ENCODE measurements around the gene PPIB.

Gene PPIB

DNA sequence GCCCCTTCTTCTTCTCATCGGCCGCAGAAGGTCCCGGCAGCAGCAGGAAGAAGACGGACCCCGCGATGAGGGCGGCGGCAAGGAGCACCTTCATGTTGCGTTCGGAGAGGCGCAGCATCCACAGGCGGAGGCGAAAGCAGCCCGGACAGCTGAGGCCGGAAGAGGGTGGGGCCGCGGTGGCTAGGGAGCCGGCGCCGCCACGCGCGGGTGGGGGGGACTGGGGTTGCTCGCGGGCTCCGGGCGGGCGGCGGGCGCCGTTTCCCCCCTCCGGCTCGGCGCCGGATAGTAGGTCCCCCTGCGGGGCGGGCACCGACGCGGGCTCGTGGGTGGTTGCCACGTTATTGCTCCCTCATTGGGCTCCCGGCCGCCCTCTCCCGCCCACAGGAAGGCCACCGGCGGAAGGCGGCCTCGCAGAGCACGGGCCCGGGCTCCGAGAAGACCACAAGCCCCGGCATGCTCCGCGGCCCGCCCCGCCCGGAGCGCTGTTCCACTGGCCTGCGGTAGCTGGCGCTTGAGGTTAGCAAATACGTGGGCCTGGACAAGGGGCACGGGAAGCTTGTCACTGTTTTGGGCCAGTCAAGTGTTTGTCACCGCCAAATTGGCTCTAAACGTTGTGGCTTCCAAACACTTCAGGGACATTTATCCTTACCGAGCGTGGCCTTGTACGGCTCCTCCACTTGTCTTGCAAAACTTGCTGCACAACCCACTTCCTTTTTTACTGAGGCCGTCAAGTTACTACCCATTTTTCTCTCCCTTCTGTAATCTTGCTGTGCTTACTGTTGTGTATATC lies at the start of gene PPIB:
Gene PPIB, minus strand, starts transcription at position 154 of the 790 bp plus-strand sequence. Its CDS starts 36 bp downstream, at position 118.
- DNase-seq (ENCODE audit: low read depth): peak; percentile 94

- DNase-seq (ENCODE audit: low read depth): no peak
Observed at GRCh38 chr15:64211696-64212095, 48.9 kb upstream of the PPIB start.

DNA sequence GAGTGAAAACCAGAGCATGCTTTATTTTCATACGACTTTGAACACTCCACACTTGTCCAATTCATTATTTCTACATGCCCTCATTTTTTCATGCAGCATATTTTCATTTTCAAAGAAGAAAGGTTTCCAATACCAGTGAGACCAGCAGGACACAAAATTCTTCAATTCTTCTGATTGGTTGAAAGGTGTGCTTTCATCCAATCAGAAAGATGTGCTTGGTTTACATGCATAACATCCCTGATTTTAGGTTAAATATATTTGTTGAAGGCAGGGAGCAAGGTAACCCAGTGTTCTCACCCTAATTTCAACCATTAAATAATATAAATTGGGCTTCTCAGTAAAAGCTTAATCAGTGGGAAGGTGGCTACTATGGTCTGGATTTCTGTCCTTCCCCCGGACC lies 47.5 kb upstream of the PPIB start:
- DNase-seq (ENCODE audit: low read depth): no peak

- DNase-seq (ENCODE audit: low read depth): no peak
Observed at GRCh38 chr15:64209680-64210334, 47.0 kb upstream of the PPIB start.

DNA sequence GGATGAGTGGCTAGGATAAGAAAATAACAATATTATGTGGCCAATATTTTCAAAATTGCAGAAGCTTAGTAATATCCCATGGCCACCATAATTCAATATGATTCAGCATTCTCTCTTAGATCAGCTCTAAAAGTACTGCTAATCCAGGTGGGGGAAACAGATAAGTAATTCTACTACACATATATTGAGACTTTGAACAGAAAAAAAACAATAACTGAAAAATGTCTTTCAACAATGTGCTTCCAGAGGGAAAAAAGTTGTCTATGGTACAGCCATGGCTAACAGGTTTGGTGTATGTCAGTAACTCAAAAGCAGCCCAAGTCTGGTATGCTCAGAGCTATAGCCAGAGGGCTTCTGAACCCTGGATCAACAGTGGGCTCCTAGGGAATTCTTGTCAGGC lies 42.4 kb upstream of the PPIB start:
- DNase-seq (ENCODE audit: low read depth): no peak

DNA sequence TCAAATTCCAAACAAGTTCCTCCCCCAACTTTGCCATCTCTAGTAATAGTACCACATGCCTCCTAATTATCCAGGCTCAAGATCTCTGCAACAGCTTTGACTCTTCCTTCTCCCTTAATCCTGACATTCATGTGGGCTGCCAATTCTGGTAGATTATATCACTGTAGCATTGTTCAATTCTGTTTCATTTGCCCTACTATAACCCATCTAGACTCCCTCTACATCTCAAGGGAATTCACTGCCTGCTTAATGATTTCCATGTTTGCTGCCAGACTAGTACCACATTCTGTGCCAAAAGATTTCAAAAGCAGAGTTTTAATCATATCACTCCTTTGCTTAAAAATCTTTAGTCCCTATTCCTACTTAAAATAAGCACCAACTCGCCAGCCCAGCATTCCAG lies 34.6 kb upstream of the PPIB start:
- no peak for DNase-seq (ENCODE audit: low read depth)

DNA sequence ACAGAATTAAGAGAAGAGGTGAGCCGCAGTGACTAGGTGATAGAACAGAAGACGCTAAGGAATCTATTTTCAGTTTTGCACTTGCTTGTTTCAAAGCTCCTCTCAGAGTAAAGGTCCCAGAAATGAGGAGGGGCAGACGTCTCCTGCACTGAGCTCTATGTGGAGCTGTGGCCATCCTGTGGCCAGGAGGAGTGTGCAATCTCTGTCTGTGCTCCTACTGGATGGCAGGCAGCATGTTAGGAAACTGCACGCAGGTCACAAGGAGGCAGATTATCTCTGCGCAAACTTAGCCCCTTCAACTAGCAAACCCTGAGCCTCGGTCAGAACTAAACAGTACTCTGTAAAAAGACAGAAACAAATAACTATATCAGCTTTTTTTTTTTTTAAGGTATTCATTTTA lies 31.1 kb upstream of the PPIB start:
- DNase-seq (ENCODE audit: low read depth): no peak

DNA sequence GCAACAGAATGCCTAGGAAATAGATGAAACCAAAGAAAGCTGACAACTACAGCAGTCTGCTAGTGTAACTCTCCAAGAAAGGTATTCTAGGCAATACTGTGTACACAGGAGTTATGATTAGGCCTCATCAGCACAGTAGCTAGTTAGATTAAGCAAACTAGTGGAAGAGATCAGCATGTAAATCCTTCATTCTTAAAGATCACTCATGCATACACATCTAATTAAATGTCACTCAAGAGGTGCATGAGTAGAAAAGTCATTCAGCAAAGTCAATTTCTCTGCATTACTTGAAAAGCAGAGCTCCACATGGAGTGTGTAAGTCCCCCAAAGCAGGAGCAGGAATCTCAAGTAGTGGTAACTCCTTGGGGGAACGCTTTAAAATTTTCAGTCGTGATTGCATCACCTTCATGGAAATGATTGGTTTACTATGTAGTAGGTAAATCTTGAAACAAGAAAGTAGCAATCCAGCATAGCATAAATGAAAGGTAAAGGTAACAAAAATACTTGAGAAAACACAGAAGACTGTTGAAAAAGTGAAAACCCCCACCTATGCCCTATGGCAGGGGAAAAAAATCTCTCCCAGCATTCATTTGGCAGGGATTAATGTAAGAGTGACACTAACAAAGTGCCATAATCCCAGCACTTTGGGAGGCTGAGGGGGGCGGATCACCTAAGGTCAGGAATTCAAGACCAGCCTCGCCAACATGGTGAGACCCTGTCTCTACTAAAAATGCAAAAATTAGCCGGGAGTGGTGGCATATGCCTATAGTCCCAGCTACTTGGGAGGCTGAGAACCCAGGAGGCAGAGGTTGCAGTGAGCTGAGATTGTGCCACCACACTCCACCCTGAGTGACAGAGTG lies 29.4 kb upstream of the PPIB start:
- no peak for DNase-seq (ENCODE audit: low read depth)

DNA sequence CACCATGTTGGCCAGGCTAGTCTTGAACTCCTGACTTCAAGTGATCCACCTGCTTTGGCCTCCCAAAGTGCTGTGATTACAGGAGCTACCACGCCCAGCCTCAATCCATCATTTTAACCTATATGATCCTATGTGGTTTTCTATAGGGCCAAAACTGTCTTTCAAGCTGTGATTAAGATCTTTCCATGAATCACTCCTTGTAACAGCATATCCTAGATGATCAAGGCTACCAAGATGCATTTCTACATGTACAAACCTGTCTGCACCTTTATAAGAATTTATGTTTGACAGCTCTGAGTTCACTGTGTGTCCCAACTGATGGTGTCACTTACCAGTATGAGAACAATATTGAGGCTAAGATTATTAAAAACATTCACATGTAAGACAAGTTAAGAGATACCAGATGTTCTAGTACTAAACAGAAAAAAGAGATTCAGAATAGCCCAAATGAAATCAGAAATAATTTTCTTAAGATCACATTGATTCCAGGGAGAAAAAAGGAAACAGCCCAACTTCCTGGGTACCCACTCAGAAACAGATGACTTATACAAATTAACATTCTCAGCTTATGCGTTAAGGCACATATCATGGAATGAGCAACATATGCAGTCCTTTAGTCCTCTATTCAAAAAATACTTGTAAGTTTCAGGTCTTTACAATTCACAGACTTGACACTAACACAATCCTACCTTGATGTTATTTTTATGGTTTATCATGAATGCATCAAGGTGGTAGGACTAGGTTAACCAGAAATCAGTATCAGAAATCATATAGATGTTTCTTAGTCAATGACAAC lies 24.8 kb upstream of the PPIB start:
- DNase-seq (ENCODE audit: low read depth): no peak

GRCh38 chr15:64185146-64185911 lies 22.5 kb upstream of the PPIB start:
- no peak for DNase-seq (ENCODE audit: low read depth)

DNA sequence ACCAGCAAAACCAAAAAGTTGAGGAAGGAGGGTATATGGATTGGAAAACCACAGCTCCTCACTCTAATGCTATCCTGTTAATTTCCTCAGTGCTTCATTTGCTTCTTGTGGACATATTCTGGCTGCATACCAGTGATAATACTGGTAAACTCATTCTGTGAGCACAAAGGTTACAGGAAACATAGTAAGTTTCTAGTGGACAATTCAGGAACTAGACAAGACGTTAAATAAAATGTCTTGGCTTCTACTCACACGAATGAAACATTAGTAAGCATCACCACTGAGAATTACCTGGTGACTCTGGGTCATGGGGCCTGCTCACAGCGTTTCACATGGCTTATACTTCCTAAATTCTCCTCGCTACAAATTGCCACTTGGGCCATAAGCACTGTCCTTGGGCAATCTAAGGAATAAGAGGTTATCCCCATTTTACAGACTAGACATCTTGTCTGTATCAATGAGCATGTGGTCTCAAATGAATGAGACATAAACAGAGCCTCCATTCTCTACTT lies 20.1 kb upstream of the PPIB start:
- DNase-seq (ENCODE audit: low read depth): no peak

GRCh38 chr15:64180235-64180824 lies 17.5 kb upstream of the PPIB start:
- DNase-seq (ENCODE audit: low read depth): no peak

DNA sequence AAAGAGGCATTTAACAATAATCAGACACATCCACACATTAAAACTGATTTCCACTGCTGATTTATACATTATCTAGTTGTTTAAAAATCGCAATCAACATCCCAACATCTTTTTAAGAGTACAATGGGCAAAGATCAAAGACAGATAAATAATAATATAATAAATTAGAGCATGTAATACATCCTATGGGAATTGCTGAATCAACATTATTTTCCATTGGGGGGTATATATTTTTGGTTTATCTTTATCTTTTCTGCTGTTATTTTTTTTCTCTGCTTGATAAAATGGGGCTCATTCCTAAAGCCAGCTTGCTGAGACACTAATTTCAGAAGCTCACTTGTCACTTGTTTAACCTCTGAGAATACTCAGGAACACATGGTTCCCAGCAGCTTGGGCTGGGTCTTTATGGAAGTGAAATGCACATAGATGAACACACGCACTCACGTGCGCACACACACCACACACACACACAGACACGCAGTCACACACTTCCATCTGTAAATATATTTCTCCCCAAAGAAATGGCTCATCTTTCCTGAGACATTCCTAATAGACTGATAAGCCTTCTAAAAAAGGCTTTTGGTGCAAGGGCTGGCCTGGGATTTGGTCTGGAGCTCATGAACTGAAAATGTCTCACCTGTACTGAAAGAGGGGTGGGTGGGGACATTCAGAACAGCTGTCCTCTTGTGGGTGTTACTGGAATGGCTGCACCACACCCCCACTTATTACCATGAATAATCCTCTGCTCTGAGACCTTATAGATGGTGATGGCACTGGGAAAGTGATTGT lies 3.5 kb upstream of the PPIB start:
- no peak for DNase-seq (ENCODE audit: low read depth)

DNA sequence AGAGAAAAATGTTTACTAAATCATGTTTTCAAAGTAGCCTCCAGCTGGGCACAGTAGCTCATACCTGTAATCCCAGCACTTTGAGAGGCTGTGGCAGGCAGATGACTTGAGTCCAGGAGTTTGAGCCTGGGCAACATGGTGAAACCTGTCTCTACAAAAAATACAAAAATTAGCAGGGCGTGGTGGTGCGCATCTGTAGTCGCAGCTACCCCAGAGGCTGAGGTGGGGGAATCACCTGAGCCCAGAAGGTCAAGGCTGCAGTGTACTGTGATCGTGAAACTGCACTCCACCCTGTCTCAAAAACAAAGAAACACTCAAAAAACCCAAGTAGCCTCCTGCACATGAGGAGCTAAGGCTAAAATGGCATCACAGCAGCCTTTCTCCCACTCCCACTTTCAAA lies 1.6 kb upstream of the PPIB start:
- DNase-seq (ENCODE audit: low read depth): no peak

DNA sequence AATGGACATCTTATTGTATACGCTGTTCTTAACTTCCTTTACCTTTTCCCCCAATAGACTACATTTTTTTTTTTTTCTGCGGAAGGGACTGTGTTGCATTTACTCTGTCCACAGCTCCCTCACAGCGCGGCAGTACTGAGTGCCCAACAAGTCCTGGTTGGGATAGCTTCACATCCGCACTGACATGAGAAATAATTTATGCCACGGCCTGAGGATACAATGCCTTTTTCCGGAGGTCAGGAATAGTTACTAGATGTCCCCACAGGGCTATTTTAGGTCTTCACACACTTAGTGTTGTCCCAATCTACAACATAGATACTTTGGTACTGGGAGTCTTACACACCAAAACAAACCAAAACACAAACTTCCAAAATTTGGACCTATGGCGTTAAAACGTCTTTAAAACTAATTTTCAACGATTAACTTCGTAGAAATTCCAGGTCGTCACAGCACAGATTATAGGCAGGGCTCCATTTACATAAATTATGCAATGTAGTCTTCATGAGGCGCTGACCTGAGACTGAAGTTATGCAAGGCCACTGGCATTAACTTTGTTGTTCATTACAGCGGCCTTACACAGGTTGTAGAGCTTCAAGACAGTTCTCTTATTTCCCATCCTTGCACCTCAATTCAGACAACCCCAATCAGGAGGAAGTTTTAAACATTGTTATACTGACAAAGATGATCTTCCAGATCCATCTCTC lies 989 bp upstream of the PPIB start:
- DNase-seq (ENCODE audit: low read depth): no peak

GRCh38 chr15:64162478-64162868 lies 349 bp downstream of the PPIB start:
- DNase-seq (ENCODE audit: low read depth): no peak

- DNase-seq (ENCODE audit: low read depth): no peak
Observed at GRCh38 chr15:64161688-64162477, 939 bp downstream of the PPIB start.
